Liver (tissue), 9 donors: ENCODE data around the gene APBB1. TPM values are rescaled to one million over a fixed set of nuclear protein-coding genes. Genes with fewer than 3 reads are reported as not detected.

ENCODE experiments used
- DNase-seq: peaks from one replicate; pipeline ENCODE4 v3.0.0-alpha.2; 2017; ENCODE audit warnings: low spot score
- H3K27ac ChIP-seq, 2 donors: one replicate each; pipeline ENCODE4 v1.7.0; 2013; ENCODE audit warnings: inconsistent platforms in 2 of 2, low read length in 2 of 2, control low read depth in 1 of 2, low read depth in 1 of 2, mild to moderate bottlenecking in 1 of 2
- H3K27me3 ChIP-seq, 4 donors: one replicate each; pipeline versions ENCODE4 v1.6.1 to v1.7.0; 2013; ENCODE audit warnings: low read length in 3 of 4, inconsistent platforms in 1 of 4, mild to moderate bottlenecking in 1 of 4, moderate library complexity in 1 of 4; ENCODE audit not compliant: control insufficient read depth in 4 of 4, insufficient read depth in 4 of 4
- H3K36me3 ChIP-seq, 4 donors: one replicate each; pipeline versions ENCODE4 v1.6.1 to v1.7.0; 2013; ENCODE audit warnings: low read length in 3 of 4, mild to moderate bottlenecking in 3 of 4, low read depth in 1 of 4, moderate library complexity in 1 of 4; ENCODE audit not compliant: control insufficient read depth in 4 of 4, insufficient read depth in 3 of 4
- H3K4me1 ChIP-seq, 4 donors: one replicate each; pipeline versions ENCODE4 v1.6.1 to v1.7.0; 2013; ENCODE audit warnings: low read length in 3 of 4, mild to moderate bottlenecking in 3 of 4, moderate library complexity in 1 of 4; ENCODE audit not compliant: control insufficient read depth in 4 of 4, insufficient read depth in 4 of 4
- H3K4me3 ChIP-seq, 3 donors: one replicate each; pipeline versions ENCODE4 v1.6.1 to v1.7.0; 2013; ENCODE audit warnings: low read length in 3 of 3, control low read depth in 1 of 3, low read depth in 1 of 3, mild to moderate bottlenecking in 1 of 3
- H3K9ac ChIP-seq, 2 donors: one replicate each; pipeline ENCODE4 v1.7.0; 2013; ENCODE audit warnings: low read length in 2 of 2, mild to moderate bottlenecking in 2 of 2, moderate library complexity in 2 of 2, control low read depth in 1 of 2, low read depth in 1 of 2
- H3K9me3 ChIP-seq, 4 donors: one replicate each; pipeline versions ENCODE4 v1.6.1 to v1.7.0; 2013; ENCODE audit warnings: low read length in 3 of 4; ENCODE audit not compliant: control insufficient read depth in 4 of 4
- ATF3 ChIP-seq: IDR thresholded peaks from 2 replicates; pipeline ENCODE4 v1.6.1; 2016; ENCODE audit warnings: antibody characterized with exemption
- CTCF ChIP-seq: fragments of 150-350 bp; IDR thresholded peaks from 2 replicates; pipeline ENCODE4 v1.5.1; 2017; ENCODE audit warnings: improper control_type of control experiment, low read depth, low read length; ENCODE audit not compliant: missing input control
- FOXA2 ChIP-seq: IDR thresholded peaks from 2 replicates; pipeline ENCODE4 v1.6.1; 2016; ENCODE audit warnings: antibody characterized with exemption
- HNF4A ChIP-seq, 2 donors: conservative IDR thresholded peaks; 2 replicates each; pipeline ENCODE4 v1.6.1; 2016; ENCODE audit warnings: antibody characterized with exemption in 2 of 2, mild to moderate bottlenecking in 2 of 2
- HNF4G ChIP-seq: IDR thresholded peaks from 2 replicates; pipeline ENCODE4 v1.6.1; 2016; ENCODE audit warnings: antibody characterized with exemption
- JUND ChIP-seq, 2 donors: IDR thresholded peaks; 2 replicates each; pipeline ENCODE4 v1.6.1; 2016; ENCODE audit warnings: antibody characterized with exemption in 2 of 2
- MAX ChIP-seq: IDR thresholded peaks from 2 replicates; pipeline ENCODE4 v1.6.1; 2016; ENCODE audit warnings: antibody characterized with exemption
- RAD21 ChIP-seq, 2 donors: IDR thresholded peaks; 2 replicates each; pipeline ENCODE4 v1.6.1; 2016; ENCODE audit warnings: antibody characterized with exemption in 2 of 2, mild to moderate bottlenecking in 2 of 2
- RXRA ChIP-seq, 2 donors: IDR thresholded peaks; 2 replicates each; pipeline ENCODE4 v1.6.1; 2017 to 2018; ENCODE audit warnings: antibody characterized with exemption in 2 of 2, mild to moderate bottlenecking in 1 of 2
- TAF1 ChIP-seq: conservative IDR thresholded peaks from 2 replicates; pipeline ENCODE4 v1.6.1; 2016; ENCODE audit warnings: antibody characterized with exemption, mild to moderate bottlenecking
- YY1 ChIP-seq: IDR thresholded peaks from 2 replicates; pipeline ENCODE4 v1.6.1; 2016; ENCODE audit warnings: antibody characterized with exemption, mild to moderate bottlenecking
- WGBS: extraction: QIAGEN DNeasy Blood & Tissue Kit; methylation state at CpG from one replicate; pipeline ENCODE4 v1.1.7; 2013; 5-methylcytosine and 5-hydroxymethylcytosine counted together
- polyA plus RNA-seq, 2 donors: library from polyadenylated mRNA; stranded (reverse) in 1 of 2; unstranded in 1 of 2; fragments of 200-250 nt in 1 of 2; fragments of >200 nt in 1 of 2; fragmentation: Nextera tagmentation in 1 of 2; extraction: Ambion mirVana in 1 of 2; gene quantifications; one replicate each; pipeline versions ENCODE4 v1.2.1 to v1.2.3, GENCODE V29; 2013 to 2015
- total RNA-seq, 2 donors: library from RNA; depleted of rRNA; stranded (reverse); fragments of >200 nt; gene quantifications; one replicate each; pipeline ENCODE4 v1.2.3, GENCODE V29; 2014
- donor health status: healthy.
- donor health status: healthy.
- donor health status: healthy.
- donor health status: healthy.
- donor health status: healthy.

The APBB1 gene
- total and polyA plus RNA-seq, 4 donors, result 2.5 to 8.6 (median 6.3) TPM

- no peaks in the 10 kb centered on the region for H3K27me3 ChIP-seq
- H3K36me3 ChIP-seq, result peaks cover 10 to 52% (median 18%) of the 10 kb centered on the region in 4 donors
- no peak for TF ChIP-seq JUND (IDR thresholded peaks at IDR 0.05)
- TF ChIP-seq RAD21 (IDR thresholded peaks at IDR 0.05), result no peak
- TF ChIP-seq HNF4G, result no peak
- no peak for TF ChIP-seq ATF3
- TF ChIP-seq TAF1, result no peak
- no peak for TF ChIP-seq YY1
- no peak for TF ChIP-seq HNF4A (conservative IDR thresholded peaks at IDR 0.05)
- no peak for TF ChIP-seq FOXA2
- no peaks in the 10 kb centered on the region for H3K4me1 ChIP-seq
- no peaks in the 10 kb centered on the region for H3K9me3 ChIP-seq
- H3K4me3 ChIP-seq, result no peak overlapping the region
- 96% methylated on average over 26 of the region's 26 CpGs for WGBS
- DNase-seq, result no peak
- no peak overlapping the region for H3K27ac ChIP-seq
- H3K9ac ChIP-seq, result no peak overlapping the region
Observed at GRCh38 chr11:6457581-6458320, 38.9 kb upstream of the APBB1 start.

- Histone ChIP-seq H3K27me3 (no peaks in the 10 kb centered on the region), H3K4me3 (no peak overlapping the region), H3K9me3 (no peaks in the 10 kb centered on the region), H3K27ac (no peak overlapping the region), H3K4me1 (no peaks in the 10 kb centered on the region), H3K9ac (no peak overlapping the region), H3K36me3 (peaks cover 10 to 53% (median 18%) of the 10 kb centered on the region in 4 donors)
- WGBS, result 97% methylated on average over 56 of the region's 56 CpGs
- DNase-seq, result no peak
- no peak for TF ChIP-seq RXRA (IDR thresholded peaks at IDR 0.05)
Observed at GRCh38 chr11:6456361-6457073, 37.6 kb upstream of the APBB1 start.

GRCh38 chr11:6455070-6455469, 36.2 kb upstream of the APBB1 start:
- Histone ChIP-seq H3K27me3 (no peaks in the 10 kb centered on the region), H3K36me3 (peaks cover 10 to 61% (median 23%) of the 10 kb centered on the region in 4 donors), H3K9me3 (no peaks in the 10 kb centered on the region), H3K9ac (no peak overlapping the region), H3K27ac (no peak overlapping the region), H3K4me1 (no peaks in the 10 kb centered on the region), H3K4me3 (no peak overlapping the region)
- 77% methylated on average over 2 of the region's 2 CpGs for WGBS
- TF ChIP-seq CTCF (no peak), FOXA2 (no peak), MAX (no peak), JUND (IDR thresholded peaks at IDR 0.05) (no peak), ATF3 (no peak)
- no peak for DNase-seq
